Measurements from ENCODE around the gene PIWIL4.

Gene PIWIL4

GRCh38 chr11:94567181-94567670, at the start of gene PIWIL4:
PIWIL4 (plus strand) TSS chr11:94567368; CDS start chr11:94567519, 151 bp downstream.
- no peak for DNase-seq

DNA sequence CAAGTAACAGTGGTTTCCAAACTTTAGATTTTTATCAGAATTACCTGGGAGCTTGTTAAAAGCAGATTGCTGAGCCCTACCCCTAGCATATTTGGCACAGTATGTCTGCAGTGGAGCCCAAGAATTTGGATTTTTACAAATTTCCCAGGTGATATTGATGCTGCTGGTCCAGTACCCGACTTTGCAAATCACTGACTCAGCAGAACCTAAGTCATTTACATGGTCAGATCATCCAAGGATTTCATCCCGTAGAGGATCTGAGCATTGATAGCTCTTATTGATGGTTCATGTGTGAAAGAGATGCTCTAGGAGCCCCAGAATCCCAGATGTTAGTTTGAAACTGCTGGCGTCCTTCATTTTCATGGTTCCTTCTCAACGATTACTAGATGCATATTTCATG, 48.9 kb upstream of the PIWIL4 start:
- DNase-seq, result no peak

DNA sequence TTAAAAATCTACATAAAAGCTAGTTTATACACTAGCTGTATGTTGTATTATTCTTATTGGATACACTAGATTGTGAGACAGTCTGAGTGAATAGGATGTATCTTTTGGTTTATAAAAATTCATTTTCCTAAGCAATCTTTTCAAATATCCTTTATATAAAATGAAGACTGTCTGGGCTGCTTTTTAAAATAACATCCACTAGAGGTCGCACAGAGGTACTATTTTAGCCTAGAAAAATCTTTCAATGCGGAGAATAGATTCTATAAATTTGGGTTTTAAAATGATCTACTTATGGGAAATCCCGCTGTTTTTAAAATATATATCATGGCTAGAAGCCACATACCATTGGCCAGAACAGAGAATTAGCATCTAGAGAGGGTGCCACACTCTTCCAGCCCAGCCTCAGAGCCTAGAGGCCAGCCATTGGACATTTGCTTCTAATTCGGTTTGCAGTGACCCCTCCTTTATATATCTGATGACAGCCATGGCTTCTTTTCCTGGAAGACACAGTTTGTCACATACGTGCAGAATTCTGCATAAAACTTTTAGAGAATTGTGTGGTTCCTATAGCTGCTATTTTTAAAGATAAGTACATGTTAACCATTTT, 47.6 kb upstream of the PIWIL4 start:
- peak in 1 of 2 donors; percentile 59 for DNase-seq

- DNase-seq, result no peak
Measured at GRCh38 chr11:94521684-94522083, 45.5 kb upstream of the PIWIL4 start.

DNA sequence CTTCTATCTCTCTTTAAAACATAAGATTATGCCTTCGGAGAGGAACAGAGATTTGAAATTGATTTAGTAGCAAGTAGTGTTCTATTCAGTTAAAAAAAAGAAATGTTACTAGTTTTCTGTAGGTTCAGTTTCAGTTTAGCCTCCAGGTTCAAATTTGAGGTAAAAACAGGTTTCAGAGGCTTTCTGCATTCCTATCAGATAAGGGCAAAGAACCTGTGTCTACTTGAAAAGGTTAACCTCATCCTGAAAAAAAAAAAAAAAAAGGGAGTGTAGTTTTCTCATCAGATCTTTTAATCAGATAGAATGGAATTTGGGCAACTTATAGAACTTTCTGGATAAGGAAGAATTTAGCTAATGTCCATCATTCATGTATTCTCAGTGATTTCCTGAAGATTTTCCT, 42.8 kb upstream of the PIWIL4 start:
- no peak for DNase-seq

DNA sequence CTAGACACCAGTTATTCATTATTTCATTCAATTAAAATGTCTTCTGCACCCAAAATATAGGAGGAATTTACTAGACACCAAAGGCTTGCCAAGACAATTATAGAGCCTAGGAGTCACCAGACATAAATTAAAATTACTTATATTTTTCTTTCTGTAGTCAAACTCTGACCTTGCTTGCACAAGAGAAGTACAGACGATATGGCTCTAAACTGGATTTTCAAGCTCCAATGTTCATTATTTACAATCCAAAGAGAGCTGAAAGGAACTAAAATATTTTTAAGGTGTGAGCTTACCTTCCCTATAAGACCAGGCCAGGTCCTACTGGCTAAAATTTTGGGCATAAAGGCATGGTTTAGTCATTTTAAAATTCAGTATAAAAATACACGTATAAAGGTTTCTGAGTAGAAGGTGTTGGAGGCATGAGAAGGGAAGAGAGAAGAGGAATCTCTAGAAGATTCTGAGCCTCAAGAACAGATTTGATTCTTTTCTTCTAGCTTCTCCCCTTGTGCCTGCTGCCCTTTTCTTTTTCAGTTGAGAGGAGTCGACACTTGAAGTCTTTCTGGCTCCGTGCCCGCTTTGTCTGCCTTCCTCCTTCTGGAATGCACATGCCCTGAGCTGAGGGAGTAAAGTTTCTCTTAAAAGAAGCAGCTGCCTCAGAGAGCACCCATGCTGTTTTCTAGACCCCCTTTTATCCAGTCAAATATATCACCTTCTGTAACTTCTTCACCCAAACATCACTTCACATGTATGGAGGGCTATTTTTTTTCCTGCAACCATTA, 41.4 kb upstream of the PIWIL4 start:
- peak in 1 of 2 donors; percentile 77 for DNase-seq

DNA sequence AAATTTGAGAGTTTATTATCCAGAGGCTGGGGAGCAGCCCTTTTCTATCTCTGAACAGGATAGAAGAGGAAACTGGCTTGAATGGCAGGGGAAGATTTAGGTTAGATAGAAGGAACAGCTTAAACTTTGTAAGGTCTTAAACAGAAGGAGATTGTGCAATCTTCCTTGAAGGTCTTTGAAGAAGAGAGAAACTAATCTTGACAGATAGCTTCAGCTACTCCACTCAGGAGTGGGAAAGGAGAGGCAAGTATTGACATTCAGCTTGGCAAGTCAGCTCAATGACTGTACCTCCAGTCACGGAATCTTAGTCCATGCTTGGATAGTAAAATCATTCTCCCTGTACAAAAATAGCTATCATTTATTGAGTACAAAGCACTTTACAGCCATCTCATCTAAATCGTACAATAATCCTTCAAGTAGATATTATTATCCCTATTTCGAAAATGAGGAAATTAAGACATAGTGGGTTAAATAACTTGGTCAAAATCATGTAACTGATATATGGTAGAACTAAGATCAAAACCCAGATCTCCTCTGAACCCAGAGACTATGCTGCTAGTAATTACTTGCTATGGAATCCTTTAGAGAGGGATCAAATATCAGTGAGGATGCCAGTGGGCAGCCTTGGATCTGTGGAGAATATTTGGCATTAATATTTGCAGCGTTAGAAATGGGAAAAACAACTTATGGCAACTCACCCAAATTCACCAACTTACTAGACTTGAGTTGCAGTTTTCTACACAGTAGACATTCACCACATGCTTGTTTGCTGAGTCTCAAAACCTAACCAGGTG, 40.3 kb upstream of the PIWIL4 start:
- DNase-seq, result peak in 1 of 2 donors; percentile 40

DNA sequence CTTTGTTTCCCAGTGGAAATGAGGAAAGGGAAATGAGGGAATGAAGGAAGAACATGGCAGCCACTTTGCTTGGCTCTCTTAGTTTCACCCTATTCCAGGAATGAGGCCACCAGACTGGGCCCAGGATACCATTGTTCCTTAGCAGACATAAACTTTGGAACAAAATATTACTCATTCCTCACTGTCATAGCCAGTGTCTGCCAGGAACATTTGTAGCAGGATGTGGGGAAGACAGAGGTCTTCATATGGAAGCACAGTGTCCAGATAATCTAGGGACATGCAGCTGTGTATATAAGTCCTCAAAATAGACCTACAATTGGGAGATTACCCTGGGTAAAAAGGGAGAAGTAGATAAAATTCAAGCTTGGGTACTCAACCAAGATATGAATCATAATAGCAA, 38.6 kb upstream of the PIWIL4 start:
- no peak for DNase-seq

DNA sequence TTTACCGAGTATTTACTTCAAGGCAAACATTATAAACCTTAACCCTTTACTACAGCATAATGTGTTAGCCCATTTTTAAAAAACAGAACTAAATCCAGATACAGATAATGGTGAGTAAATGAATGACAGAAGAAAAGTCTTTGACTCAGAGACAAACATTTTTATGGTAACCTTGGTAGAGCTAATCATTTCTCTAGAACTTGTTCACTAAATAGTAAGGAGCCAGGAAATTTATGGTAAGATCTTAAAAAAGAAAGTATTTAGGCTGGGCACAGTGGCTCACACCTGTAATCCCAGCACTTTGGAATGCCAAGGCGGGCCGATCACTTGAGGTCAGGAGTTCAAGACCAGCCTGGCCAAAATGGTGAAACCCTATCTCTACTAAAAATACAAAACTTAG, 35.0 kb upstream of the PIWIL4 start:
- DNase-seq, result no peak

GRCh38 chr11:94533206-94533605, 34.0 kb upstream of the PIWIL4 start:
- DNase-seq, result no peak

DNA sequence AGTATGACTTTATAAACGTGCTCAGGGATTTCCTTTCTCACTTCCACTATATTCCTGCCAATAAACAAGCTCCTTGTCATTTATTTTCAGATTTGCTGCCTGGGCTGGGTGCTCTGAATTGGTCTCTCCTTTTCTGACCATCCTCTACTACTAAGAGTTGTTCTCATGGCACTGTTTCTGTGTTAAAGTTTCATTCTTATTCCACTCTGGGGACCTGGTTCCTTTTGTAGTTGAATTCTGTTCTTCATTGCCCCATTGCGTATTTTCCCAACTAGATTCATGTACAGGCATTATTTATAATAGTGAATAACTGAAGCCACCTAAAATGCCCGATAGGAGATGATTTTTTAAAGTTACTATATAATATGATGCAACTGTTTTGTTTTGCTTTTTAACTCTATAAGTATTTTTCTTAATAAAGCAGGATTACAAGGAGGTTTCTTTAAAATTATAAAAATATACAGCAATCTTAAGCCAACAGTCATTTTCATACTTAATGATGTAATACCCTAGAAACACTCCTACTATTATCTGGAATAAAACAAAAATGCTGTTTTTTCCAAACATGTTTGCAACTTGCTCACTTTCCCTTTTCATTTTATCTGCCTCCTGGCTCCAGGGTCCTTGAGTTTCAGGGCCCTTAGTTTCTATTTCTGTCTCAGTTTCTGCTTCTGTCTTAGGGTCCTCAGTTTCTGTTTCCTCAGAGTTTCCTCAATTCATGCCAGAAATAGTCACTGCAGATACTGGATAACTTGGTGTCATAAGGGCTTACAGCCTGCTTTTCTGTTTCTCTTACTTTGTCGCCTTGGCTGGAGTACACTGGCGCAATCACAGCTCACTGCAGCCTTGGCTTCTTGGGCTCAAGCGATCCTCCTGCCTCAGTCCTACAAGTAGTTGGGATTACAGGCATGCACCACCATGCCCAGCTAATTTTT, 33.2 kb upstream of the PIWIL4 start:
- peak in 1 of 2 donors; percentile 15 for DNase-seq

- DNase-seq, result no peak
Measured at GRCh38 chr11:94536386-94536785, 30.8 kb upstream of the PIWIL4 start.

DNA sequence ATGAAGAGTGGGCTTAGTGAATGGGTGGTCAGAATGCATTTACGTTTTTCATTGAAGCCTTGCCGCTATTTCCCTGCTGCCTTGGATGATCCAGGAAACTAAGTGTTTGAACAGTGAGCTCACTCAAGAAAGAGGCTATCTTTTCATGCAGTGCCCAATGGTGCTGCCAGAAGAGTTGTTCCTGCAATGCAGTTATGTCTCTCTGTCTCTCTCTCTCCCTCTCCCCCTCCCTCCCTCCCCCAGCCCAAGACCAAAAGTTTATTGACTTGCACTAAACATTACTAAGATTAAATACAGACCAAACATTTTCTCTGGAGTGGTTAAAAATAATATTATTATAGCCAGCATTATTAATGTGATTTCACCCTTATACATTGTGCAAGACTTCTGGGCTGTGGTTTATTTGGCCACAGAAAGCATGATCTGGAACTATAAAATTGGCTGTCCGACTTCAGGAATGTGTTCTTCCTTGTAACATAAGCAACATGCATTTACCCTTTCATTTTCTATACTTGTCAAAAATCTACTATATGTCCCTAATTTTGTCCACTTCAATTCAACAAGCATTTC, 30.1 kb upstream of the PIWIL4 start:
- DNase-seq, result no peak

DNA sequence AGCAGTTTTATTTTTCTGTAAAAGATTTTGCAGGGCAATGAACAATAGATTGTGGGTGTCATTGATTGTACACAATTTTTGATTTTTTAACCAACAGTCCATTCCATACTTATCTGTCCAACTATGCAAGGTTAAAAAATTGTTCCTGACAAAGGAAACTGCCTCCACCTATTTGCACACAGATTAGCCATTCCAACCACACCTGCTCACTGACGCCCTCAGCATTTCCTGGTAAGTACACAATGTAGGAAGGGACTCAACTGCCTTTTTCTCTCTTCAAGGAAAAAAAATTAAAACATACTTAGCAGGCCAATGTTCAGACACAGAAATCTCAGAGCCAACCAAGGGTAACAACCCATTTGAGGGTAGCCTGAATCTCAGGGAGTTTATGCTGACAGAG, 27.7 kb upstream of the PIWIL4 start:
- DNase-seq, result no peak

- DNase-seq, result peak; percentile 75 to 76
Measured at GRCh38 chr11:94543695-94544645, 23.2 kb upstream of the PIWIL4 start, which contains the start of gene FUT4. FUT4 (plus strand) TSS chr11:94543921; CDS start chr11:94544134, 213 bp downstream.

- no peak for DNase-seq
Measured at GRCh38 chr11:94544646-94545263, 22.4 kb upstream of the PIWIL4 start.

GRCh38 chr11:94545264-94546161, 21.7 kb upstream of the PIWIL4 start:
- DNase-seq, result no peak

DNA sequence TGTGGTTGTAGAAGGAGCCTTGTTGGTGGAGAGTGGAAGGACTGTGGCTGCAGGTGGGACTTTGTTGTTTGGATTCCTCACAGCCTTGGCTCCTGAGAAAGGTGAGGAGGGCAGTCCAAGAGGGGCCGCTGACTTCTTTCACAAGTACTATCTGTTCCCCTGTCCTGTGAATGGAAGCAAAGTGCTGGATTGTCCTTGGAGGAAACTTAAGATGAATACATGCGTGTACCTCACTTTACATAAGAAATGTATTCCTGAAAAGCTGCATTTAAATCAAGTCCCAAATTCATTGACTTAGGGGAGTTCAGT, 21.1 kb upstream of the PIWIL4 start:
- DNase-seq, result no peak

GRCh38 chr11:94546886-94547285, 20.3 kb upstream of the PIWIL4 start:
- no peak for DNase-seq
